Heart left ventricle (tissue), 16 donors: ENCODE data around the gene TTBK2. TPM values are rescaled to one million over a fixed set of nuclear protein-coding genes. Genes with fewer than 3 reads are reported as not detected.

Experiments
- ATAC-seq, 4 donors: fragments of 200-7000 bp; cut with Tn5 transposase; one replicate each; pipeline ENCODE4 v1.9.1; 2020 to 2022; ENCODE audit warnings: moderate library complexity in 4 of 4, mild to moderate bottlenecking in 3 of 4, moderate number of reproducible peaks in 1 of 4
- DNase-seq, 5 donors: peaks; one replicate each; pipeline ENCODE4 v3.0.0-alpha.2; 2020
- H3K27ac ChIP-seq, 12 donors: fragments of 200-600 bp; sonication (generic) in 4 of 12; one replicate each; pipeline versions ENCODE4 v1.5.0 to v1.8.0; 2016 to 2022; ENCODE audit warnings: mild to moderate bottlenecking in 2 of 12
- H3K27me3 ChIP-seq, 9 donors: fragments of 200-600 bp; sonication (generic) in 2 of 9; one replicate each; pipeline versions ENCODE4 v1.5.1 to v1.8.0; 2016 to 2022; ENCODE audit warnings: mild to moderate bottlenecking in 3 of 9
- H3K36me3 ChIP-seq, 9 donors: fragments of 200-600 bp; sonication (generic) in 2 of 9; one replicate each; pipeline versions ENCODE4 v1.5.0 to v1.8.0; 2018 to 2022; ENCODE audit warnings: mild to moderate bottlenecking in 2 of 9
- H3K4me1 ChIP-seq, 12 donors: fragments of 200-600 bp; sonication (generic) in 4 of 12; one replicate each; pipeline versions ENCODE4 v1.5.0 to v1.8.0; 2016 to 2022; ENCODE audit warnings: mild to moderate bottlenecking in 3 of 12
- H3K4me3 ChIP-seq, 12 donors: fragments of 200-600 bp; sonication (generic) in 4 of 12; one replicate each; pipeline versions ENCODE4 v1.5.0 to v1.8.0; 2017 to 2022; ENCODE audit warnings: mild to moderate bottlenecking in 9 of 12, moderate library complexity in 4 of 12
- H3K9me3 ChIP-seq, 12 donors: fragments of 200-600 bp; sonication (generic) in 4 of 12; one replicate each; pipeline versions ENCODE4 v1.5.0 to v1.8.0; 2016 to 2022; ENCODE audit warnings: mild to moderate bottlenecking in 1 of 12
- CTCF ChIP-seq, 12 donors: fragments of 200-600 bp; sonication (generic) in 4 of 12; IDR thresholded peaks; one replicate each; pipeline versions ENCODE4 v1.5.0 to v1.8.0; 2018 to 2022; ENCODE audit warnings: antibody characterized with exemption in 12 of 12, mild to moderate bottlenecking in 5 of 12
- POLR2A ChIP-seq, 2 donors: fragments of 450-650 bp; IDR thresholded peaks; one replicate each; pipeline ENCODE4 v1.6.1; 2017; ENCODE audit warnings: antibody characterized with exemption in 2 of 2, mild to moderate bottlenecking in 2 of 2, moderate library complexity in 2 of 2
- WGBS, 4 donors: extraction: QIAGEN DNeasy Blood & Tissue Kit in 2 of 4; methylation state at CpG; one replicate each; pipeline versions ENCODE4 v1.1.5 to v1.1.7; 2013 to 2018; 5-methylcytosine and 5-hydroxymethylcytosine counted together
- intact Hi-C, 10 donors: fragments of 100-400 bp; cut with DNase I; formaldehyde crosslinking; loops; one replicate each; pipeline versions ENCODE4 v1.11.1 to v1.14.2; 2022
- polyA plus RNA-seq, 2 donors: library from polyadenylated mRNA; stranded (reverse); fragments of 200-250 nt; gene quantifications; one replicate each; pipeline ENCODE4 v1.2.3, GENCODE V29; 2013
- total RNA-seq, 9 donors: library from RNA; depleted of rRNA in 2 of 9; stranded (reverse); fragments of >200 nt in 2 of 9; fragmentation: NEBNext Ultra II Directional in 3 of 9; extraction: Animal tissue kit (Norgen Biotek cat#: 25700) in 3 of 9; gene quantifications; one replicate each; pipeline versions ENCODE4 v1.1.0 to v1.2.4, GENCODE V29; 2016 to 2023
- donor health status: ischemic (EF 13 %, LVEDD 7.1; RV severe dilation, severe dysfunction).
- donor health status: healthy with polysubstance abuse.
- donor health status: DM: no; HTN: yes; CAD: no.
- donor health status: DM: no; HTN: no; CAD: no.
- donor health status: ischemic (EF 25% LVEDD 6.9; RV normal size, moderate dysfunction).
- donor health status: ischemic (EF 25% LVEDD 5.7; RV mildly dilated, moderate dysfunction).
- donor health status: healthy.
- donor health status: DM: yes; HTN: yes; CAD: no.
- donor health status: ischemic (EF 35%, LVEDD 5.7; RV mildly dilated, moderate dysfunction).
- donor health status: nonischemic (EF 11% LVEDD 7.7; RV severe dilation, severe dysfunction).
- donor health status: DM: yes; HTN: yes; CAD: no.
- donor health status: PGD.
- donor health status: ischemic (EF 29% LVEDD 5.4; RV normal size, mild dysfunction).
- donor health status: nonischemic (EF 23%, LVEDD 6.1; RV moderate dilation, normal function).

TTBK2 gene
- total and polyA plus RNA-seq, 11 donors = 4.9 to 27.9 (median 19.1) TPM

DNA sequence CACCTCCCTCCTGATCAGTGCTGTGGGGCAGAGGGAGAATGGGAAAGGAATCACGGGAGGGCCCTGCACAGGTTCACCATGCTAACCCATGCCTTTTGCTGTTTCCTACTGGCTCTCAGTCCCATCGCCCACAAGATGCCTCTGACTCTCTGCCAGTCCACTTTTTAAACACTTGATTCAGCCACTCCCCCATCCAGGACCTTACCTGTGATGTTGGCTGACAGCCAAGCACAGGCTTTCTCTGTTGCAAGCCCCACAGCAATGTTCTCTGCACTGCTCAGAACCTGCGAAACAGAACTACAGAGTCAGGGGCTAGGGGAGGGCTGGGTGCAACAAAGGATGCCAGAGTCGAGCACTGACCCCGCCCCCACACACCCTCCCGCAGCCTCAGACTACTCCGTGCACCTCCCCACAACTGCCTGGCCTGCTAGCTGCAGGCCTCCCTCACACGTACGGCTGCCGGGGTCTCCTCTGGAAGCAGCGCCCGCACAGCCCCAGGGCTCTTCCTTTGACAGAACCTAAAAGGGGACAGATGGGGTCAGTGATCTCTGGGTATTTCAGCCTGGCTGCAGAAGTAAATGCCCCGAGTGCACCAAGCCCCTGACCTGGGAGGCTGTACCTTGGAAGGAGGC lies 192.7 kb downstream of the TTBK2 start:
- Histone ChIP-seq H3K27me3 (no peaks in the 10 kb centered on the region), H3K27ac (no peak overlapping the region), H3K4me3 (no peak overlapping the region), H3K36me3 (peaks cover 0 to 100% (median 98%) of the 10 kb centered on the region in 9 donors), H3K9me3 (no peaks in the 10 kb centered on the region), H3K4me1 (no peaks in the 10 kb centered on the region)
- intact Hi-C loops = no loop called here
- DNase-seq (no peak), ATAC-seq (peak in 1 of 4 donors; percentile 11)
- 77 to 87% (median 85%) methylated on average over 13 of the region's 13 CpGs for WGBS, 4 donors
- TF ChIP-seq POLR2A (IDR thresholded peaks at IDR 0.05) (no peak), CTCF (IDR thresholded peaks at IDR 0.05) (no peak)

DNA sequence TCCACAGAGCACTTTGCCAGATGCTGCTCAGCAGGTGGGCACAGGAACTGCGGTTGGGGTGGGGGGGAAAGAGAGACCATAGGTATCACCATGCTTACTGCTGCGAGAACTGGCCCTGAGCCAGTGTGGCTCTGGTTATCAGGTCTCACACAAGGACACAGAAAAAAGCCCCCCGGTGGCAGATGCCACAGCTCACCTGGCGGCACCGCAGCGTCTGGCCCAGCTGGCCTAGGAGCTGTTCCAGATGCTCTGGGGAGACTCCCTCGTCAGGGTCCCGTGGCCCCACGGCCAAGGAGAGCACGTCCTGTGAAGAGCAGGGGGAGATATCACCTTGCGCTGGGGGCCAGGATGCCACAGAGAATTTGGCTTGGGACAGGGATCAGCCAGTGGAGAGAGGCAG lies 194.5 kb downstream of the TTBK2 start:
- no peak overlapping the region for H3K4me3 ChIP-seq
- H3K4me1 ChIP-seq = no peaks in the 10 kb centered on the region
- no peaks in the 10 kb centered on the region for H3K9me3 ChIP-seq
- intact Hi-C loops = no loop called here
- H3K36me3 ChIP-seq = peaks cover 0 to 100% (median 94%) of the 10 kb centered on the region in 9 donors
- TF ChIP-seq POLR2A (IDR thresholded peaks at IDR 0.05) (no peak), CTCF (IDR thresholded peaks at IDR 0.05) (no peak)
- no peak for DNase-seq
- WGBS, 4 donors = 70 to 83% (median 80%) methylated on average over 9 to 11 of the region's 11 CpGs
- no peak for ATAC-seq
- H3K27me3 ChIP-seq = no peaks in the 10 kb centered on the region
- H3K27ac ChIP-seq = no peak overlapping the region

GRCh38 chr15:42725331-42725903 lies 195.2 kb downstream of the TTBK2 start:
- intact Hi-C loops = no loop called here
- TF ChIP-seq POLR2A (IDR thresholded peaks at IDR 0.05) (no peak), CTCF (IDR thresholded peaks at IDR 0.05) (no peak)
- DNase-seq (no peak), ATAC-seq (no peak)
- no peaks in the 10 kb centered on the region for H3K4me1 ChIP-seq
- no peaks in the 10 kb centered on the region for H3K27me3 ChIP-seq
- H3K27ac ChIP-seq = no peak overlapping the region
- 87 to 94% (median 90%) methylated on average over 12 of the region's 12 CpGs for WGBS, 4 donors
- no peaks in the 10 kb centered on the region for H3K9me3 ChIP-seq
- H3K4me3 ChIP-seq = no peak overlapping the region
- H3K36me3 ChIP-seq = peaks cover 0 to 100% (median 94%) of the 10 kb centered on the region in 9 donors

- no peak for DNase-seq
- no peak overlapping the region for H3K27ac ChIP-seq
- H3K9me3 ChIP-seq = no peaks in the 10 kb centered on the region
- ATAC-seq = no peak
- no peak overlapping the region for H3K4me3 ChIP-seq
- 78 to 92% (median 89%) methylated on average over 5 to 6 of the region's 6 CpGs for WGBS, 4 donors
- H3K4me1 ChIP-seq = no peaks in the 10 kb centered on the region
- no peaks in the 10 kb centered on the region for H3K27me3 ChIP-seq
- TF ChIP-seq POLR2A (IDR thresholded peaks at IDR 0.05) (no peak), CTCF (IDR thresholded peaks at IDR 0.05) (no peak)
- intact Hi-C loops = no loop called here
- peaks cover 0 to 100% (median 95%) of the 10 kb centered on the region in 9 donors for H3K36me3 ChIP-seq
Observed at GRCh38 chr15:42724276-42724675, 196.3 kb downstream of the TTBK2 start.
